SK-N-SH treated with all-trans-retinoic acid at 6 μM for 48 hours (cell line): ENCODE data around the gene ABCA7.

ENCODE experiments used
- ATAC-seq: fragments of 200-7000 bp; cut with Tn5 transposase; 3 replicates; pipeline ENCODE4 v1.9.1; 2020; ENCODE audit warnings: mild to moderate bottlenecking, moderate library complexity
- ARNTL ChIP-seq: fragments of 450-650 bp; formaldehyde crosslinking; IDR thresholded peaks from 2 replicates; pipeline ENCODE4 v1.5.0; 2020; ENCODE audit warnings: low read depth, mild to moderate bottlenecking, moderate library complexity, borderline replicate concordance
- CREB5 ChIP-seq: fragments of 250-450 bp; sonication (Bioruptor Pico); IDR thresholded peaks from 2 replicates; pipeline ENCODE4 v1.5.1; 2020; ENCODE audit warnings: low read depth, mild to moderate bottlenecking, moderate library complexity
- CSDC2 ChIP-seq: fragments of 250-450 bp; sonication (Bioruptor Pico); IDR thresholded peaks from 2 replicates; pipeline ENCODE4 v1.5.0; 2020; ENCODE audit warnings: mild to moderate bottlenecking, moderate library complexity
- ESRRG ChIP-seq: fragments of 250-450 bp; sonication (Bioruptor Pico); IDR thresholded peaks from 2 replicates; pipeline ENCODE4 v1.6.1; 2021; ENCODE audit warnings: mild to moderate bottlenecking
- GLIS3 ChIP-seq: fragments of 250-450 bp; sonication (Bioruptor Pico); IDR thresholded peaks from 2 replicates; pipeline ENCODE4 v1.5.0; 2020; ENCODE audit warnings: mild to moderate bottlenecking, moderate library complexity
- ISL1 ChIP-seq: fragments of 250-450 bp; sonication (Bioruptor Pico); IDR thresholded peaks from 2 replicates; pipeline ENCODE4 v2.1.2; 2022; ENCODE audit warnings: mild to moderate bottlenecking, moderate library complexity
- OSR1 ChIP-seq: fragments of 250-450 bp; sonication (Bioruptor Pico); IDR thresholded peaks from 2 replicates; pipeline ENCODE4 v1.8.0; 2022; ENCODE audit warnings: moderate library complexity, mild to moderate bottlenecking, inconsistent platforms
- POU6F1 ChIP-seq: fragments of 250-450 bp; sonication (Bioruptor Pico); IDR thresholded peaks from 2 replicates; pipeline ENCODE4 v1.8.0; 2021; ENCODE audit warnings: low read depth, mild to moderate bottlenecking, moderate library complexity, borderline replicate concordance
- PPARA ChIP-seq: fragments of 250-450 bp; sonication (Bioruptor Pico); IDR thresholded peaks from 2 replicates; pipeline ENCODE4 v1.5.0; 2020; ENCODE audit warnings: mild to moderate bottlenecking, borderline replicate concordance
- RARB ChIP-seq: fragments of 250-450 bp; sonication (Bioruptor Pico); IDR thresholded peaks from 2 replicates; pipeline ENCODE4 v1.8.0; 2021; ENCODE audit warnings: mild to moderate bottlenecking, moderate library complexity
- SNAI2 ChIP-seq: fragments of 250-450 bp; sonication (Bioruptor Pico); IDR thresholded peaks from 2 replicates; pipeline ENCODE4 v1.5.0; 2020; ENCODE audit warnings: mild to moderate bottlenecking, moderate library complexity
- TCF4 ChIP-seq: fragments of 250-450 bp; sonication (Bioruptor Pico); IDR thresholded peaks from 2 replicates; pipeline ENCODE4 v1.8.0; 2021; ENCODE audit warnings: mild to moderate bottlenecking, moderate library complexity, borderline replicate concordance
- TOX ChIP-seq: fragments of 250-450 bp; sonication (Bioruptor Pico); IDR thresholded peaks from 2 replicates; pipeline ENCODE4 v1.8.0; 2021; ENCODE audit warnings: mild to moderate bottlenecking, moderate library complexity, borderline replicate concordance
- ZC3H10 ChIP-seq: fragments of 250-450 bp; sonication (Bioruptor Pico); IDR thresholded peaks from 2 replicates; pipeline ENCODE4 v1.5.1; 2021; ENCODE audit warnings: mild to moderate bottlenecking, moderate library complexity
- ZFP3 ChIP-seq: fragments of 250-450 bp; sonication (Bioruptor Pico); IDR thresholded peaks from 2 replicates; pipeline ENCODE4 v1.5.0; 2020; ENCODE audit warnings: mild to moderate bottlenecking, moderate library complexity
- ZFP30 ChIP-seq: fragments of 450-650 bp; formaldehyde crosslinking; IDR thresholded peaks from 2 replicates; pipeline ENCODE4 v1.5.0; 2022; ENCODE audit warnings: mild to moderate bottlenecking, moderate library complexity
- ZNF565 ChIP-seq: fragments of 450-650 bp; formaldehyde crosslinking; conservative IDR thresholded peaks from 2 replicates; pipeline ENCODE4 v1.5.0; 2020; ENCODE audit warnings: low read depth, mild to moderate bottlenecking, moderate library complexity
- ZNF70 ChIP-seq: fragments of 450-650 bp; formaldehyde crosslinking; IDR thresholded peaks from 2 replicates; pipeline ENCODE4 v1.5.0; 2020; ENCODE audit warnings: mild to moderate bottlenecking, moderate library complexity
- ZNF8 ChIP-seq: fragments of 450-650 bp; formaldehyde crosslinking; IDR thresholded peaks from 2 replicates; pipeline ENCODE4 v1.5.0; 2020; ENCODE audit warnings: mild to moderate bottlenecking, moderate library complexity
- TF ChIP-seq, protein P1 (sequence below): fragments of 250-450 bp; sonication (Bioruptor Pico); IDR thresholded peaks from 2 replicates; pipeline ENCODE4 v1.5.1; 2021; ENCODE audit warnings: mild to moderate bottlenecking, moderate library complexity
- TF ChIP-seq, protein P2 (sequence below): fragments of 250-450 bp; sonication (Bioruptor Pico); IDR thresholded peaks from 2 replicates; pipeline ENCODE4 v1.8.0; 2020; ENCODE audit warnings: mild to moderate bottlenecking, moderate library complexity, borderline replicate concordance

The ABCA7 gene

DNA sequence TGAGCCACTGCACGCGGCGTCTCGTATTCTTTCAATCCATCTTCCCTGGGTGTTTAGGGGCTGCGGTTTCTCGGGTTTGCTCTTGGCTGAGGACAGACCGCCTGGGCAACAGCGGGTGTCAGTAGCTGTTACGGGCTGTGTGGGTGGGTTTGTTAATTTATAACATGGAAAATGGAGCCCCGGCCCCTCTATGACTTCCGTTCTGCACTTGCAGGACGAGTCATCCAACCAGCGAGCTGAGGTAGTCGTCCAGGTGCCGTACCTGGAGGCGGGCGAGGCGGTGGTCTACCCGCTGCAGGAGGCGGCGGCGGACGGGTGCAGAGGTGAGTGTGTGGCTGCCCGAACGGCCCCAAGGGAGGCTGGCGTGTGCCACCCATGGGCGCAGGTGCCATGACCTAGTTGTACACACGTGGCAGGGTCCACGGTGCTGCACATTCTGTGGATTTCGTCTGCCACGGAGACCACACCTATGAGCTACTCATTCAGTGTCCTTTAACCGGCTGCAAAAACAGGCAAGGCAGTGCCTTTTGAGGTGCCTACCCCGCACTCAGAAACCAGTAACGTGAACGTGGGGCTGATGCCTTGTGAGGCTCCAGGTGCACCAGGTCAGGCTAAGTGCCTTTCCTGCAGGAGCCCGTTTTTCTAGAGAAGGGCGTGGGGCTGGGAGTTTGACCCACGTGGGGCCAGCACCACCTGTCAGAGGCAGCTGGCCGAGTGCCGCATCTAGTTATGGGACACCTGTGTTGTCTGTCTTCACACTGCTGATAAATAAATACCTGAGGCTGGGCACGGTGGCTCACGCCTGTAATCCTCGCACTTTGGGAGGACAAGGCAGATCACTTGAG is 44.3 kb downstream of the ABCA7 start:
- no peak for ATAC-seq
- TF ChIP-seq CREB5 (no peak), ZFP30 (CRISPR knock-in tag) (no peak), ZC3H10 (CRISPR knock-in tag) (no peak), ESRRG (no peak), CSDC2 (no peak), ZNF70 (CRISPR knock-in tag) (no peak), ZNF8 (no peak), ARNTL (no peak), ZFP3 (no peak), PPARA (CRISPR knock-in tag) (no peak), RARB (CRISPR knock-in tag) (no peak), TCF4 (CRISPR knock-in tag) (no peak), ISL1 (CRISPR knock-in tag) (no peak), ZNF565 (CRISPR knock-in tag) (no peak), GLIS3 (CRISPR knock-in tag) (no peak)
- TF ChIP-seq, protein P1, sequence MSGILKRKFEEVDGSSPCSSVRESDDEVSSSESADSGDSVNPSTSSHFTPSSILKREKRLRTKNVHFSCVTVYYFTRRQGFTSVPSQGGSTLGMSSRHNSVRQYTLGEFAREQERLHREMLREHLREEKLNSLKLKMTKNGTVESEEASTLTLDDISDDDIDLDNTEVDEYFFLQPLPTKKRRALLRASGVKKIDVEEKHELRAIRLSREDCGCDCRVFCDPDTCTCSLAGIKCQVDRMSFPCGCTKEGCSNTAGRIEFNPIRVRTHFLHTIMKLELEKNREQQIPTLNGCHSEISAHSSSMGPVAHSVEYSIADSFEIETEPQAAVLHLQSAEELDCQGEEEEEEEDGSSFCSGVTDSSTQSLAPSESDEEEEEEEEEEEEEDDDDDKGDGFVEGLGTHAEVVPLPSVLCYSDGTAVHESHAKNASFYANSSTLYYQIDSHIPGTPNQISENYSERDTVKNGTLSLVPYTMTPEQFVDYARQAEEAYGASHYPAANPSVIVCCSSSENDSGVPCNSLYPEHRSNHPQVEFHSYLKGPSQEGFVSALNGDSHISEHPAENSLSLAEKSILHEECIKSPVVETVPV, result no peak
- TF ChIP-seq, protein P2, sequence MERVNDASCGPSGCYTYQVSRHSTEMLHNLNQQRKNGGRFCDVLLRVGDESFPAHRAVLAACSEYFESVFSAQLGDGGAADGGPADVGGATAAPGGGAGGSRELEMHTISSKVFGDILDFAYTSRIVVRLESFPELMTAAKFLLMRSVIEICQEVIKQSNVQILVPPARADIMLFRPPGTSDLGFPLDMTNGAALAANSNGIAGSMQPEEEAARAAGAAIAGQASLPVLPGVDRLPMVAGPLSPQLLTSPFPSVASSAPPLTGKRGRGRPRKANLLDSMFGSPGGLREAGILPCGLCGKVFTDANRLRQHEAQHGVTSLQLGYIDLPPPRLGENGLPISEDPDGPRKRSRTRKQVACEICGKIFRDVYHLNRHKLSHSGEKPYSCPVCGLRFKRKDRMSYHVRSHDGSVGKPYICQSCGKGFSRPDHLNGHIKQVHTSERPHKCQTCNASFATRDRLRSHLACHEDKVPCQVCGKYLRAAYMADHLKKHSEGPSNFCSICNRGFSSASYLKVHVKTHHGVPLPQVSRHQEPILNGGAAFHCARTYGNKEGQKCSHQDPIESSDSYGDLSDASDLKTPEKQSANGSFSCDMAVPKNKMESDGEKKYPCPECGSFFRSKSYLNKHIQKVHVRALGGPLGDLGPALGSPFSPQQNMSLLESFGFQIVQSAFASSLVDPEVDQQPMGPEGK (CRISPR knock-in tag), result no peak
- TF ChIP-seq, all 23 proteins: peak for 0

DNA sequence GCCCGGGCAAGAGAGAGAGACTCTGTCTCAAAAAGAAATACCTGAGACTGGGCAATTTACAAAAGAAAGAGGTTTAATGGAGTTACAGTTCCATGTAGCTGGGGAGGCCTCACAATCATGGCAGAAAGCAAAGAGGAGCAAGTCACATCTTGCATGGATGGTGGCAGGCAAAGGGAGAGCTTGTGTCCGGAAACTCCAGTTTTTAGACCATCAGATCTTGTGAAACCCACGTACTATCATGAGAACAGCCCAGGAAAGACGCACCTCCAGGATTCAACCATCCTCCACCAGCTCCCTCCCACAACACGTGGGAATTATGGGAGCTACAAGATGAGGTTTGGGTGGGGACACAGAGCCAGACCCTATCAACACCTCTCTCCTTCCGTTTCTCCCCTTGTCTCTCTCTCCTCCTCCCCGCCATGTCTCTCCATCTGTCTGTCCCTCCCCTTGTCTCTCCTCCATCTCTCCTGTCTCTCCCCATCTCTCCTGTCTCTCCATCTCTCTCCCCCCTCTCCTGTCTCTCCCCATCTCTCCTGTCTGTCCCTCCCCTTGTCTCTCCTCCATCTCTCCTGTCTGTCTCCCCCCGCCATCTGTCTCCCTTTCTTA is 45.2 kb downstream of the ABCA7 start:
- no peak for ATAC-seq
- TF ChIP-seq OSR1 (CRISPR knock-in tag) (no peak), CSDC2 (no peak), ZNF565 (CRISPR knock-in tag) (no peak), TOX (CRISPR knock-in tag) (0 out of 2 replicates have a peak, but pooled peaks have one; percentile 12)
- TF ChIP-seq, protein P1, result no peak

- TF ChIP-seq ZNF8 (no peak), ARNTL (no peak), ZNF565 (CRISPR knock-in tag) (no peak), ISL1 (CRISPR knock-in tag) (no peak), ZFP30 (CRISPR knock-in tag) (no peak), CREB5 (no peak), ZNF70 (CRISPR knock-in tag) (no peak), RARB (CRISPR knock-in tag) (no peak), ZFP3 (no peak), SNAI2 (no peak), ESRRG (no peak), POU6F1 (CRISPR knock-in tag) (no peak)
- TF ChIP-seq, protein P1, result no peak
- no peak for ATAC-seq
Measured at GRCh38 chr19:1085676-1086442, 46.0 kb downstream of the ABCA7 start.
